CD4-positive, alpha-beta T cell (primary cell): Measurements from ENCODE around the gene RGL2. TPM values are rescaled to one million over a fixed set of nuclear protein-coding genes. Genes with fewer than 3 reads are reported as not detected.

ENCODE experiments used
- ATAC-seq: fragments of 200-7000 bp; cut with Tn5 transposase; one replicate; pipeline ENCODE4 v1.10.0; 2022; ENCODE audit warnings: mild to moderate bottlenecking; ENCODE audit not compliant: poor library complexity
- CTCF ChIA-PET: fragments of 350-600 bp; sonication (Branson Sonifier 250); formaldehyde crosslinking; loops from one replicate; lab custom pipeline; 2021; ENCODE audit warnings: antibody characterized with exemption, inconsistent platforms; lab: Charles Lee
- POLR2A ChIA-PET: fragments of 350-600 bp; sonication (Branson Sonifier 250); formaldehyde crosslinking; loops from one replicate; lab custom pipeline; 2021; ENCODE audit warnings: antibody characterized with exemption, inconsistent platforms; lab: Charles Lee
- DNase-seq, 14 experiments: peaks; one replicate each; pipeline ENCODE4 v3.0.0-alpha.2; 2013 to 2020; ENCODE audit warnings: mixed read lengths in 2 of 14
- H3K27ac ChIP-seq, 2 donors: one replicate each; pipeline versions ENCODE4 v1.5.1 to v1.7.0; 2013; ENCODE audit warnings: low read length in 2 of 2, low read depth in 1 of 2, mild to moderate bottlenecking in 1 of 2
- H3K27me3 ChIP-seq, 2 experiments: 1 replicate in 1 of 2; 2 replicates in 1 of 2; pipeline versions ENCODE4 v1.6.1 to v1.7.0; 2013; ENCODE audit warnings: low read length in 2 of 2, control low read depth in 1 of 2, mild to moderate bottlenecking in 1 of 2, moderate library complexity in 1 of 2; ENCODE audit not compliant: insufficient read depth in 2 of 2, control insufficient read depth in 1 of 2
- H3K36me3 ChIP-seq: one replicate; pipeline ENCODE4 v1.6.1; 2013; ENCODE audit warnings: low read length, control low read depth; ENCODE audit not compliant: insufficient read depth
- H3K4me1 ChIP-seq: one replicate; pipeline ENCODE4 v1.6.1; 2013; ENCODE audit warnings: low read length, control low read depth; ENCODE audit not compliant: insufficient read depth
- H3K4me3 ChIP-seq: one replicate; pipeline ENCODE4 v1.5.1; 2013; ENCODE audit warnings: mild to moderate bottlenecking, low read length, moderate library complexity
- H3K9me3 ChIP-seq, 2 experiments: 1 replicate in 1 of 2; 2 replicates in 1 of 2; pipeline versions ENCODE4 v1.6.1 to v1.7.0; 2013; ENCODE audit warnings: low read length in 2 of 2, mild to moderate bottlenecking in 2 of 2, control low read depth in 1 of 2, moderate library complexity in 1 of 2; ENCODE audit not compliant: control insufficient read depth in 1 of 2, insufficient read depth in 1 of 2
- H3K27ac Mint-ChIP-seq: one replicate; pipeline ENCODE4 v1.8.0; 2020; ENCODE audit warnings: mixed read lengths
- H3K27me3 Mint-ChIP-seq: one replicate; pipeline ENCODE4 v1.8.0; 2021; ENCODE audit warnings: mixed read lengths
- H3K36me3 Mint-ChIP-seq: one replicate; pipeline ENCODE4 v1.8.0; 2021; ENCODE audit warnings: low read depth, mixed read lengths
- H3K4me1 Mint-ChIP-seq: one replicate; pipeline ENCODE4 v1.8.0; 2021; ENCODE audit warnings: low read depth, mixed read lengths
- H3K4me3 Mint-ChIP-seq: one replicate; pipeline ENCODE4 v1.8.0; 2020; ENCODE audit warnings: mild to moderate bottlenecking, mixed read lengths
- H3K9me3 Mint-ChIP-seq: one replicate; pipeline ENCODE4 v1.8.0; 2020; ENCODE audit warnings: mixed read lengths
- intact Hi-C, 2 experiments: fragments of 100-400 bp; cut with DNase I in 1 of 2; cut with micrococcal nuclease in 1 of 2; formaldehyde crosslinking; loops; one replicate each; pipeline versions ENCODE4 v1.15.1 to v1.9.0; 2023 to 2025; cut with DNase I, micrococcal nuclease
- total RNA-seq, 174 experiments: library from RNA in 2 of 174; stranded (reverse) in 2 of 174; gene quantifications; one replicate each; pipeline ENCODE4 v1.2.3 and lab custom pipeline; 2021 to 2026
- TF ChIP-seq, protein P1 (sequence below): fragments of 200-600 bp; IDR thresholded peaks from one replicate; pipeline ENCODE4 v1.8.0; 2022; ENCODE audit warnings: antibody characterized with exemption, mild to moderate bottlenecking

The RGL2 gene
- total RNA-seq, 2 experiments from 2014 or later, result 39.2 to 39.4 TPM

DNA sequence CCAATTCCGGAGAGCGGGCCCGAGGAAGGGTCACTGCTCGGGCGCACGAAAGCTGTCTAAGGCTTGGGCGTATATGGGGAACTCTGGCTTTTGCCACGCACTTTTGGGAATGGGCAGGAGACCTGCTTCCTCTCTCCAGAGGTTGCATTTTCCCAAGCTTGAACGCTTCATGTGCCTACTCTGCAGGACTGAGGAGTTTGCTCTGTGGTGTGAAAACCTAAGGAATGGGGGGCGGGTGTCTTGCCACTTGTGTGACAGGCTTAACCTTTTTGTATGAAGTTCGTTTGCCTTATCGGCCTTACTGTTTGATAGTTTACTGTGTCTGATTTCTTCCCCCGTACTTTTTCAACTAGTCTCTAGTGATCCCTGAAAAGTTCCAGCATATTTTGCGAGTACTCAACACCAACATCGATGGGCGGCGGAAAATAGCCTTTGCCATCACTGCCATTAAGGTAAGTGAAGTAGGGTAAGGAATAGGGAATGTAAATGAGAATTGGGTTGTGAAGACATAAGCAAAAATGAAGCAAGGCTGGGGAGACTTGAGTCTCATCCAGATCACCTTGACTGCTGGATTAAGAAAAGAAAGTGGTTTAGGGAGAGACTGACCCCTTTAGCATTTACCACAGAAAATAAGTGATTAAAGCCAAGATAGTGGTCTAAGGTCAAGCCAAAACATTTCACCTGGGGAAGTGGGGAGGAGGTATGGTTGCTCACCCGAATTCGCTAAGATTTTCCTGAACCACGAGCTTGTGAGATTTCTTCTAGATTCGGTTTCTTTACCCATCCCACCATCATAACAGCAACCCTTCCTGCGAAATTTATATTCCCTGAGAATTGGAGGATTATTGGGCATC lies 26.2 kb downstream of the RGL2 start:
- Mint-ChIP-seq H3K4me3 (peak overlapping the region; percentile 96), H3K27ac (peak overlapping the region; percentile 97), H3K27me3 (no peaks in the 10 kb centered on the region), H3K9me3 (no peaks in the 10 kb centered on the region), H3K36me3 (peaks cover 90% of the 10 kb centered on the region), H3K4me1 (peaks cover 75% of the 10 kb centered on the region)
- no peaks in the 10 kb centered on the region for H3K27me3 ChIP-seq
- peak overlapping the region; percentile 93 for H3K4me3 ChIP-seq
- H3K4me1 ChIP-seq, result peaks cover 67% of the 10 kb centered on the region
- TF ChIP-seq, protein P1, sequence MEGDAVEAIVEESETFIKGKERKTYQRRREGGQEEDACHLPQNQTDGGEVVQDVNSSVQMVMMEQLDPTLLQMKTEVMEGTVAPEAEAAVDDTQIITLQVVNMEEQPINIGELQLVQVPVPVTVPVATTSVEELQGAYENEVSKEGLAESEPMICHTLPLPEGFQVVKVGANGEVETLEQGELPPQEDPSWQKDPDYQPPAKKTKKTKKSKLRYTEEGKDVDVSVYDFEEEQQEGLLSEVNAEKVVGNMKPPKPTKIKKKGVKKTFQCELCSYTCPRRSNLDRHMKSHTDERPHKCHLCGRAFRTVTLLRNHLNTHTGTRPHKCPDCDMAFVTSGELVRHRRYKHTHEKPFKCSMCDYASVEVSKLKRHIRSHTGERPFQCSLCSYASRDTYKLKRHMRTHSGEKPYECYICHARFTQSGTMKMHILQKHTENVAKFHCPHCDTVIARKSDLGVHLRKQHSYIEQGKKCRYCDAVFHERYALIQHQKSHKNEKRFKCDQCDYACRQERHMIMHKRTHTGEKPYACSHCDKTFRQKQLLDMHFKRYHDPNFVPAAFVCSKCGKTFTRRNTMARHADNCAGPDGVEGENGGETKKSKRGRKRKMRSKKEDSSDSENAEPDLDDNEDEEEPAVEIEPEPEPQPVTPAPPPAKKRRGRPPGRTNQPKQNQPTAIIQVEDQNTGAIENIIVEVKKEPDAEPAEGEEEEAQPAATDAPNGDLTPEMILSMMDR, result no peak
- ChIA-PET CTCF (interaction anchor here (0.6 to 2.0 kb wide), 6 partner anchors 17 to 439 kb away, joined by 3 to 16 read pairs (median 4); partner anchors contain the start of genes PFDN6, UQCC2 and WDR46), POLR2A (interaction anchor here (0.6 to 4.2 kb wide), 36 partner anchors 8 to 1314 kb away, joined by 3 to 105 read pairs (median 5); partner anchors contain the start of genes BAK1, BRD2, CUTA and HLA-DPB1)
- intact Hi-C loops, result loop anchor here (2.0 to 10.0 kb wide), 6 partner anchors 40 to 1370 kb away; partner anchors contain the start of genes LEMD2 (in 1 of the 2), RXRB (in 1 of the 2), SLC39A7 (in 1 of the 2) and TAPBP (in 1 of the 2)
- H3K36me3 ChIP-seq, result peaks cover 66% of the 10 kb centered on the region
- peak in 2 of 14 experiments; percentile 17 to 30 for DNase-seq
- peak overlapping the region; percentile 92 for H3K27ac ChIP-seq
- no peaks in the 10 kb centered on the region for H3K9me3 ChIP-seq
- peak; percentile 3 for ATAC-seq

DNA sequence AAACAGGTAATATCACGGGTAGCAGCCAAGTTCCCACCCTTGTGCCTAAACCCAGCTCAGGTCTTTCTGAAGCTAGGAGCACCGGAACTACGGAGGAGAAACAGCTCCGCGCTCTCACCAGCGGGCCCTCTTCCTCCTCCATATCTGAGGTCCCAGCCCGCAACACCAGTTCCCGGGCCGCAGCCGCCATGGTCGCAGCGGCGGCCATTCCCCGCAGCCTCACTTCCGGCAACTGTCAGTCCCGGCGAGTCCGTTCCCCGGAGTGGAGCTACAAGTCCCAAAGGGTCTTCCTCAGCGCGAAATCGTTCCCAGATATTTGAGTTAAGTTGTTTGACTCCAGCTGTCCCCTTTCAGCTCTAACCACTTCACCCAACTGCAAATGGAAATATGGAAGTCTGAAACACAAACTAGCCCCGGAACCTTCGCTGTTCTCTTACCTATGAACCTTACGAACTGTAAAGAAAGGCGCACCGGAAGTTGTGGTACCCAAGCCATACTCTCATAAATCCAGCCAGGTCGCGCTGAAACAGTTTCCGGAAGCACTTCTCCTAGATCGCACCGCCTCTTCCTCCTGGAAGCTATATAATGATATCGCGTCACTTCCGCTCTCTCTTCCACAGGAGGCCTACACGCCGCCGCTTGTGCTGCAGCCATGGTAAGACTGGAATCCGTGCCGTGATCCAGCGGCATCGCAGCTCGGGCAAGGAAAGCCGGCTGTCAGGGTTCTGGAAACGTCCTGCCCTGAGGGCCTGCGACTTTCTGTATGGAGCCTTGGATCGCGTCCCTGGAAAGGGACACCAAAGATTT lies 27.1 kb downstream of the RGL2 start, which contains the start of the genes RPS18 and VPS52:
TSS of gene RPS18 (plus strand) at position 608 of the 807 bp plus-strand sequence. CDS start at position 653, 45 bp downstream.
TSS of gene VPS52 (minus strand) at position 409 of the 807 bp plus-strand sequence. CDS start at position 208, 201 bp downstream.
- TF ChIP-seq, protein P1, result no peak
- Histone ChIP-seq H3K4me3 (peak within 1 kb of the TSS; percentile 93), H3K9me3 (no peaks in the 10 kb centered on the region), H3K27me3 (no peaks in the 10 kb centered on the region), H3K27ac (peak within 1 kb of the TSS; percentile 92), H3K36me3 (peaks cover 74% of the 10 kb centered on the region), H3K4me1 (peaks cover 62% of the 10 kb centered on the region)
- Mint-ChIP-seq H3K27ac (peak within 1 kb of the TSS; percentile 97), H3K9me3 (no peaks in the 10 kb centered on the region), H3K4me3 (peak within 1 kb of the TSS; percentile 96), H3K36me3 (peaks cover 93% of the 10 kb centered on the region), H3K27me3 (no peaks in the 10 kb centered on the region), H3K4me1 (peaks cover 70% of the 10 kb centered on the region)
- CTCF ChIA-PET, result interaction anchor here (0.6 to 2.0 kb wide), 9 partner anchors 18 to 1369 kb away, joined by 3 to 16 read pairs (median 4); partner anchors contain the start of genes PFDN6, UQCC2 and WDR46
- ATAC-seq (peak; percentile 80), DNase-seq (peak; percentile 83 to 98 (median 89))
- POLR2A ChIA-PET, result interaction anchor here (0.6 to 4.2 kb wide), 39 partner anchors 9 to 1313 kb away, joined by 3 to 105 read pairs (median 5); partner anchors contain the start of genes BAK1, BRD2, CUTA and HLA-DPB1
- intact Hi-C loops, result loop anchor here (1.0 to 10.0 kb wide), 11 partner anchors 18 to 1369 kb away; partner anchors contain the start of genes PFDN6 (in 2 of the 2), RXRB (in 2 of the 2), SLC39A7 (in 2 of the 2) and WDR46 (in 2 of the 2)
